Upper lobe of right lung (tissue), 1 donor: ENCODE results near the gene PIAS2. TPM values are rescaled to one million over a fixed set of nuclear protein-coding genes. Genes with fewer than 3 reads are reported as not detected.

Experiments
- ATAC-seq: fragments of 200-7000 bp; cut with Tn5 transposase; one replicate; pipeline ENCODE4 v1.9.1; 2020; ENCODE audit warnings: mild to moderate bottlenecking, moderate library complexity
- DNase-seq: peaks from one replicate; pipeline ENCODE4 v3.0.0-alpha.2; 2020
- H3K27ac ChIP-seq: fragments of 200-600 bp; one replicate; pipeline ENCODE4 v1.8.0; 2022
- H3K27me3 ChIP-seq: fragments of 200-600 bp; one replicate; pipeline ENCODE4 v1.8.0; 2022; ENCODE audit warnings: mild to moderate bottlenecking
- H3K36me3 ChIP-seq: fragments of 200-600 bp; one replicate; pipeline ENCODE4 v1.8.0; 2022
- H3K4me1 ChIP-seq: fragments of 200-600 bp; one replicate; pipeline ENCODE4 v1.8.0; 2022
- H3K4me3 ChIP-seq: fragments of 200-600 bp; one replicate; pipeline ENCODE4 v1.8.0; 2022; ENCODE audit warnings: mild to moderate bottlenecking
- H3K9me3 ChIP-seq: fragments of 200-600 bp; one replicate; pipeline ENCODE4 v1.8.0; 2022
- CTCF ChIP-seq: fragments of 200-600 bp; IDR thresholded peaks from one replicate; pipeline ENCODE4 v1.8.0; 2022; ENCODE audit warnings: antibody characterized with exemption
- intact Hi-C: fragments of 100-400 bp; cut with DNase I; formaldehyde crosslinking; loops from one replicate; pipeline ENCODE4 v1.11.0; 2022
- total RNA-seq: library from RNA; stranded (reverse); fragmentation: NEBNext Ultra II Directional; extraction: Animal tissue kit (Norgen Biotek cat#: 25700); gene quantifications from one replicate; pipeline ENCODE4 v1.2.1, GENCODE V29; 2021
- donor health status: DM: no; HTN: yes; CAD: no; lungs with severe emphysema.

The PIAS2 gene
- total RNA-seq, 1 donor from 2014 or later, result 38.6 TPM

DNA sequence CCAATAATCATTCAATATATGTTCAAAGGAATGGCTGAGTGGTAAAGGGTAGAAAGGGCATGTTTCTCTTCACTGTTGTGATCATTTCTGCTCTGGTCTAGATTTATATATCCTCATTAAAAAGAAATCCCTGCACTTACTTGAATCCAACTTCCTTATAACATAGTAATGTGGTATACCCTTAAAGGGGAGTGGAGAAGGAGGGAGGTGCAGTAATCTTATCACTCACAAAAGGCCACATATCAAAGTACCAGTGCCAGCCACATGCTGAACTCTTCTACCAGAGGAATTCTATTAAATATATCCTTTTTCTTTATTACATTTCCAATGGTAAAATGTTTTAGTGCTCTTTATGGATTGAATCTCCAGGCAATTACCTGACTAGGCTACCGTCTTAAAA lies 3.3 kb upstream of the PIAS2 start:
- intact Hi-C loops, result no loop called here
- no peaks in the 10 kb centered on the region for H3K9me3 ChIP-seq

DNA sequence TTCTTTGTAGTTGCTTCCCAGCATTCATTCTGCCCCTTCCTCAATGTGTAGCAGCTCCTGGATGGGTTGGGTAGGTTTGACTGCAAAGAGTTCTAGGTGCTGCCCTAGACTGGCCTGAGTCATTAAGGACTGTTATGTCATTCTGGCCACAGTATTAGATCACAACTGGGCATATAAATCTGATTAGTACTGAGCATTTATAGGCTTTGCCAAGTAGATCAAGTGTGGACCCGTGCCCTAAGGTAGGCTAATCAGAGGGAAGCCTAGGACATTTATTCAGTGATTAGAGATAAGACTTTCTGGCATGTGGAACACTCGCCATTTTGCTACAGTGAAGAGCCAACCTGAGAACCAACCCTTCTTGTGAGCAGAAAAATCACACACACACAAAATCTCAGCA lies 2.8 kb upstream of the PIAS2 start:
- no peak overlapping the region for H3K27ac ChIP-seq
- no peak overlapping the region for H3K4me3 ChIP-seq
- TF ChIP-seq CTCF, result no peak
- DNase-seq (no peak), ATAC-seq (no peak)
- H3K27me3 ChIP-seq, result no peaks in the 10 kb centered on the region
- intact Hi-C loops, result no loop called here
- H3K9me3 ChIP-seq, result no peaks in the 10 kb centered on the region
- no peaks in the 10 kb centered on the region for H3K36me3 ChIP-seq
- peaks cover 9% of the 10 kb centered on the region for H3K4me1 ChIP-seq

More for the DNA sequence above, 3.3 kb upstream of the PIAS2 start:
- Histone ChIP-seq H3K4me3 (no peak overlapping the region), H3K27ac (no peak overlapping the region), H3K27me3 (no peaks in the 10 kb centered on the region), H3K36me3 (no peaks in the 10 kb centered on the region), H3K4me1 (peaks cover 5% of the 10 kb centered on the region)
- TF ChIP-seq CTCF, result no peak
- DNase-seq (no peak), ATAC-seq (no peak)

DNA sequence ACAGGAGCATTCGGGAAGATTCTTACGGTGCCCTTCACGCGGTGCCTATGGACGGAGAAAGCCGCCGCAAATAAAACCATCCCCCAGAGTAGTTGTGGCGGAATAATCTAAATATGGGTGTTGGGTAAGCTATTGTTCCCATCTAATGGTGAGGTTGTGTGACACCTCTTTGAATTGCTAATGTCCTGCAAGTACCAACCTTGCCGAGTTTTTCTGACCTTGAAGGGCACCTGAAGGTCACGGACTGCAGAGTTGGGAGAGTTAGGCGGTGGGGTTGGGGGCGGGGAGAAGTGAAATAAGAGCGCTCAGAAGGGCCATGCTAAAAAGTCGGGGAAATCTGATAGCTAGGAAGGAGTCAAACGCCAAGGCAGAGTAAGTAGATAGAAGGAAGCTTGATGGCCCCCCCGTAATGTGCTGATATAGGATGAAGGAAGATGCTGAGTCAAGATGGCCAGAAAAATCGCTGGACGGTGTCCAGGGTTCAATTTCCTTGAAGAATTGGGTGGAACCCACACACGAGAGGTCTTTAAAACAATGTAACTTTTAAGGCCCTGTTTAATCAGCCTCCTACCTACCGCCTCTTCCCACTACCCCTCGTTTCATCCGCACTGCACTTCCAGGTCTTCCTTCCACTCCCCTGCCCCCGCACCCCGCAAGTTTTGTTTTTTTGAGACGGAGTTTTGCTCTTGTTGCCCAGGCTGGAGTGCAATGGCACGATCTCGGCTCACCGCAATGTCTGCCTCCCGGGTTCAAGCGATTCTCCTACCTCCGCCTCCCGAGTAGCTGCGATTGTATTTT lies 695 bp upstream of the PIAS2 start:
- Histone ChIP-seq H3K36me3 (no peaks in the 10 kb centered on the region), H3K4me3 (peak overlapping the region; percentile 77), H3K27me3 (no peaks in the 10 kb centered on the region), H3K4me1 (peaks cover 13% of the 10 kb centered on the region), H3K9me3 (no peaks in the 10 kb centered on the region), H3K27ac (peak overlapping the region; percentile 83)
- intact Hi-C loops, result no loop called here
- no peak for TF ChIP-seq CTCF
- no peak for DNase-seq
- peak; percentile 2 for ATAC-seq

- H3K4me3 ChIP-seq, result peak overlapping the region; percentile 77
- H3K9me3 ChIP-seq, result no peaks in the 10 kb centered on the region
- DNase-seq, result no peak
- H3K27me3 ChIP-seq, result no peaks in the 10 kb centered on the region
- intact Hi-C loops, result no loop called here
- TF ChIP-seq CTCF, result no peak
- no peak for ATAC-seq
- peak overlapping the region; percentile 83 for H3K27ac ChIP-seq
- H3K4me1 ChIP-seq, result peaks cover 13% of the 10 kb centered on the region
- H3K36me3 ChIP-seq, result no peaks in the 10 kb centered on the region
Measured at GRCh38 chr18:46916551-46917107, 678 bp downstream of the PIAS2 start.

- no peak for DNase-seq
- intact Hi-C loops, result no loop called here
- no peaks in the 10 kb centered on the region for H3K27me3 ChIP-seq
- H3K4me1 ChIP-seq, result peaks cover 13% of the 10 kb centered on the region
- no peak for ATAC-seq
- H3K4me3 ChIP-seq, result peak overlapping the region; percentile 77
- H3K27ac ChIP-seq, result no peak overlapping the region
- TF ChIP-seq CTCF, result no peak
- no peaks in the 10 kb centered on the region for H3K9me3 ChIP-seq
- no peaks in the 10 kb centered on the region for H3K36me3 ChIP-seq
Measured at GRCh38 chr18:46915800-46916550, 1.3 kb downstream of the PIAS2 start.
